ENCODE results near the gene CAMK2B. TPM values are rescaled to one million over a fixed set of nuclear protein-coding genes. Genes with fewer than 3 reads are reported as not detected.

The CAMK2B gene
- total and polyA plus RNA-seq, 7 experiments from 2014 or later, result 0.12 to 0.61 TPM; not detected in 5

Other genes starting within 250 kb of the CAMK2B start
- gene POLM, start 243.1 kb downstream of the CAMK2B start, total RNA-seq, result 10 to 100 TPM; 33.9 to 77.1 (median 48.9) TPM
- gene POLM, start 243.1 kb downstream of the CAMK2B start, polyA plus RNA-seq, result 10 to 100 TPM; 18.2 to 20.4 TPM
- 10 to 100 TPM in 4 of 5 experiments, 1 to 10 TPM in 1; 7.7 to 33.1 (median 27.5) TPM for gene AEBP1, start 221.2 kb downstream of the CAMK2B start, total RNA-seq
- 10 to 100 TPM in 1 of 2 donors, 1 to 10 TPM in 1; 3.0 to 13.5 TPM for gene AEBP1, start 221.2 kb downstream of the CAMK2B start, polyA plus RNA-seq
- 100 to 1,000 TPM in 1 of 5 experiments, 10 to 100 TPM in 4; 55.1 to 118 (median 69.2) TPM for gene POLD2, start 202.0 kb downstream of the CAMK2B start, total RNA-seq
- gene POLD2, start 202.0 kb downstream of the CAMK2B start, polyA plus RNA-seq, result 10 to 100 TPM; 78.1 to 94.8 TPM
- not detected for gene MYL7, start 184.3 kb downstream of the CAMK2B start, total RNA-seq
- gene MYL7, start 184.3 kb downstream of the CAMK2B start, polyA plus RNA-seq, result not detected
- gene GCK, start 136.2 kb downstream of the CAMK2B start, total RNA-seq, result under 1 TPM; 0.29 to 0.88 (median 0.51) TPM
- 1 to 10 TPM; 1.7 to 2.0 TPM for gene GCK, start 136.2 kb downstream of the CAMK2B start, polyA plus RNA-seq
- gene YKT6, start 124.6 kb downstream of the CAMK2B start, total RNA-seq, result 10 to 100 TPM; 58.1 to 80.9 (median 62.3) TPM
- 10 to 100 TPM; 32.6 to 38.8 TPM for gene YKT6, start 124.6 kb downstream of the CAMK2B start, polyA plus RNA-seq
- gene NUDCD3, start 165.1 kb upstream of the CAMK2B start, total RNA-seq, result 100 to 1,000 TPM in 2 of 5 experiments, 10 to 100 TPM in 3; 79.4 to 117 (median 91.0) TPM
- gene NUDCD3, start 165.1 kb upstream of the CAMK2B start, polyA plus RNA-seq, result 10 to 100 TPM; 51.5 to 55.6 TPM
- gene NPC1L1, start 215.7 kb upstream of the CAMK2B start, total RNA-seq, result under 1 TPM in 4 of 5 experiments, not detected in 1; 0.11 to 0.32 (median 0.21) TPM
- not detected for gene NPC1L1, start 215.7 kb upstream of the CAMK2B start, polyA plus RNA-seq
- gene DDX56, start 248.3 kb upstream of the CAMK2B start, total RNA-seq, result 100 to 1,000 TPM in 2 of 5 experiments, 10 to 100 TPM in 3; 82.8 to 124 (median 100.0) TPM
- gene DDX56, start 248.3 kb upstream of the CAMK2B start, polyA plus RNA-seq, result 10 to 100 TPM; 43.6 to 65.1 TPM

Data from naive thymus-derived CD4-positive, alpha-beta T cell (primary cell).